ENCODE measurements around the gene OR2T10. TPM values are rescaled to one million over a fixed set of nuclear protein-coding genes. Genes with fewer than 3 reads are reported as not detected.
A peak's percentile ranks its signal among the peaks of the same experiment; 100 is the strongest.

The OR2T10 gene
- total and polyA plus RNA-seq, 2 of the 8 experiments (the other 6 are each of a cell fraction or from before 2014, with no cell fraction given), result not detected

DNA sequence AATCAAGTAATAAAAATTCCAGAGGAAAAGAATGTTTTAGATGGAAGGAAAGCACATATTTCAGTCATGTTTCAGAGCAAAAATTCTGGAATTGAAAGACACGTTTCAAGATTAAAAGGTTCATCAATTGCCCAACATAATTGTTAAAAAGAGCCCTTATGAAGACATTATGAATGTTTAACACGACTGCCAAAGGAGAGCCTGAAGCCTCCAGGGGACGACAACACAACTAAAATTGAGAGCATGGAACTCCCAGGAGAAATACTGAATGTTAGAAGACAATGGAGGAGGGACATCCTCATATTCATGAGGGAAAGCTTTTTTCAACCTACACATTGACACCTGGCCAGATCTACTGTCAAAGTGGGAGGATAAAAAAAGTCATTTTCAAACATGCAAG, 21.4 kb upstream of the OR2T10 start:
- Histone ChIP-seq H3K14ac (ENCODE audit: insufficient read length) (no peak overlapping the region), H3K27ac (ENCODE audit: low read depth, low read length) (no peak overlapping the region), H2BK12ac (ENCODE audit: low read depth, low read length) (no peak overlapping the region), H3K79me2 (ENCODE audit: control insufficient read depth in 1 of 2, insufficient read depth in 2 of 2, low read length in 2 of 2) (no peaks in the 10 kb centered on the region), H3K4ac (replicated peaks; ENCODE audit: insufficient read length, low read depth, low read length) (no peak overlapping the region), H3K56ac (replicated peaks; ENCODE audit: insufficient read length, low read depth, low read length) (no peak overlapping the region), H2BK5ac (ENCODE audit: low read depth, low read length) (no peak overlapping the region), H2BK20ac (ENCODE audit: low read length) (no peak overlapping the region), H2BK120ac (replicated peaks; ENCODE audit: low read depth, low read length) (no peak overlapping the region), H3K4me3 (ENCODE audit: extremely low read depth in 1 of 4, insufficient read depth in 2 of 4, low read depth in 3 of 4, low read length in 4 of 4) (no peak overlapping the region), H3K79me1 (ENCODE audit: low read depth, low read length) (no peaks in the 10 kb centered on the region), H2BK15ac (ENCODE audit: low read length) (no peak overlapping the region), H3K4me1 (replicated peaks in 1 of 4; ENCODE audit: control insufficient read depth in 3 of 4, insufficient read depth in 4 of 4, low read length in 3 of 4) (no peaks in the 10 kb centered on the region), H3K36me3 (ENCODE audit: control insufficient read depth in 2 of 4, insufficient read depth in 4 of 4, low read length in 3 of 4) (no peaks in the 10 kb centered on the region), H3K4me2 (ENCODE audit: insufficient read depth in 1 of 2, low read depth in 2 of 2, low read length in 2 of 2) (no peak overlapping the region), H3K27me3 (replicated peaks in 1 of 4; ENCODE audit: control insufficient read depth in 3 of 4, extremely low read depth in 1 of 4, insufficient read depth in 3 of 4, low read length in 3 of 4) (no peaks in the 10 kb centered on the region), H2AFZ (ENCODE audit: low read length) (no peak overlapping the region), H3K23ac (ENCODE audit: insufficient read length) (no peak overlapping the region), H2AK5ac (ENCODE audit: low read depth, low read length) (no peak overlapping the region), H4K20me1 (replicated peaks in 1 of 2; ENCODE audit: control insufficient read depth in 1 of 2, insufficient read depth in 2 of 2, low read length in 2 of 2) (no peaks in the 10 kb centered on the region), H4K8ac (ENCODE audit: extremely low read depth, insufficient read depth, low read length) (no peak overlapping the region), H3K9ac (replicated peaks in 1 of 4; ENCODE audit: extremely low read depth in 1 of 4, low read depth in 3 of 4, low read length in 3 of 4) (no peak overlapping the region), H3K9me3 (ENCODE audit: insufficient read depth in 2 of 2, low read depth in 1 of 2, low read length in 1 of 2) (peaks cover 45 to 66% of the 10 kb centered on the region in 2 experiments), H3K23me2 (ENCODE audit: low read depth, low read length) (no peaks in the 10 kb centered on the region), H4K91ac (replicated peaks; ENCODE audit: insufficient read length, low read length) (no peak overlapping the region), H4K5ac (ENCODE audit: insufficient read length, low read depth, low read length) (no peak overlapping the region), H3K18ac (ENCODE audit: extremely low read depth, low read length) (no peak overlapping the region)
- DNase-seq (ENCODE audit: low read depth in 1 of 2, low spot score in 2 of 2), result no peak
- POLR2A ChIA-PET (ENCODE audit: partially characterized antibody), result no interaction called here
- no peak for FAIRE-seq
- WGBS, 2 experiments (ENCODE audit: extremely low coverage in 1 of 2, insufficient coverage in 1 of 2, insufficient read length in 1 of 2, insufficient replicate concordance in 2 of 2, low coverage in 1 of 2, low lambda C conversion rate in 2 of 2, missing lambda C conversion rate in 1 of 2), result 16% methylated on average over 3 of the region's 3 CpGs; no CpG with 5 or more reads in 1 of the 2 experiments
- CTCF ChIA-PET (ENCODE audit: partially characterized antibody), result no interaction called here
- TF ChIP-seq GTF2F1 (IDR thresholded peaks at IDR 0.05; ENCODE audit: borderline replicate concordance, low read depth, low read length), result no peak
- peak in 1 of 2 experiments; percentile 23; a peak in 1 of 4 replicates for TF ChIP-seq RAD21 (IDR thresholded peaks at IDR 0.05 in 1 of 2, conservative IDR thresholded peaks at IDR 0.05 in 1 of 2; ENCODE audit: low read depth in 2 of 2, low read length in 2 of 2)

All from H1 (cell line).